ENCODE data around the gene NR5A2.

DNA sequence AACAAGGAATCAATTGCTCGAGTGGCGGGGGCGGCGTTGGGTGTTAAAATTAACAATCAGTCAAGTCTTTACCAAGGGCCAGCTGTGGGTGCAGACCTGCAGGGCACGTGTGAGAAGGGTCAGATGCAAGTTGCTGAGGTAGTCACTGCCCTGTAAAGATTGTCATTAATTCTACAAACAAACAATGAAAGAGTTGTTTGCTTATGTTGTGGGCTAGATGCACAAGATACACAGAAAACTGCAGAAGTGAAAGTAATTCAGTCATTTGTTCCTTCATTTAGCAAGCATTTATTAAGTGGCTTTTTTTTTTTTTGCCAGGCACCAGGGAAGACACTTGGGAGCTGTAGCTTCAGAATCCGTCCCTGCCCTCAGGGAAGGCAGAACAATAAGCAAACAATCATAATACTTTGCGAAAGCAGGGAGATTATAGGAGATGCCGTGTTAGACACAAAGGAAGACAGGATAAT lies 79.5 kb downstream of the NR5A2 start:
- TF ChIP-seq CTCF (IDR thresholded peaks at IDR 0.05; ENCODE audit: poor library complexity) (no peak), EZH2phosphoT487 (IDR thresholded peaks at IDR 0.05; ENCODE audit: low read depth, severe bottlenecking, unreplicated experiment) (no peak), EZH2 (IDR thresholded peaks at IDR 0.05; ENCODE audit: borderline replicate concordance) (no peak)

All from hepatocyte (in vitro differentiated cells).